Measurements from ENCODE around the gene ZFAND3.

The ZFAND3 gene

DNA sequence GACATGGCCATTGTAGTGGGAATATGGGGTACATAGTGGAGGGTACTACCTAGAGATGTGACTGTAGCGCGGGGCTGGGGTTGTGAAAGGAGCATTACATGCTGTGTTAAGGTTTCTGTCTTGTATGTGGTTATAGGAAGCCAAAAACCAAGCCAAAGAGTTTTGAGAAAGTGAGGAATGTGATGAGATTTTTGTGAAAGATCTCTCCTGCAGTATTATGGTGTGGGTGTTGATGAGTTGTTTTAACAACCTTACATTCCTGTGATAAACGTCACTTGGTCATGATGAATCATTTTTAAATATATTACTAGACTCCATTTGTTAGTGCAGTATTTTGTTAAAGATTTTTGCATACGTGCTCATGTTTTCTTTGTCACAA is 48.9 kb downstream of the ZFAND3 start:
- no peak for DNase-seq (ENCODE audit: low read depth)
- TF ChIP-seq, protein P1, sequence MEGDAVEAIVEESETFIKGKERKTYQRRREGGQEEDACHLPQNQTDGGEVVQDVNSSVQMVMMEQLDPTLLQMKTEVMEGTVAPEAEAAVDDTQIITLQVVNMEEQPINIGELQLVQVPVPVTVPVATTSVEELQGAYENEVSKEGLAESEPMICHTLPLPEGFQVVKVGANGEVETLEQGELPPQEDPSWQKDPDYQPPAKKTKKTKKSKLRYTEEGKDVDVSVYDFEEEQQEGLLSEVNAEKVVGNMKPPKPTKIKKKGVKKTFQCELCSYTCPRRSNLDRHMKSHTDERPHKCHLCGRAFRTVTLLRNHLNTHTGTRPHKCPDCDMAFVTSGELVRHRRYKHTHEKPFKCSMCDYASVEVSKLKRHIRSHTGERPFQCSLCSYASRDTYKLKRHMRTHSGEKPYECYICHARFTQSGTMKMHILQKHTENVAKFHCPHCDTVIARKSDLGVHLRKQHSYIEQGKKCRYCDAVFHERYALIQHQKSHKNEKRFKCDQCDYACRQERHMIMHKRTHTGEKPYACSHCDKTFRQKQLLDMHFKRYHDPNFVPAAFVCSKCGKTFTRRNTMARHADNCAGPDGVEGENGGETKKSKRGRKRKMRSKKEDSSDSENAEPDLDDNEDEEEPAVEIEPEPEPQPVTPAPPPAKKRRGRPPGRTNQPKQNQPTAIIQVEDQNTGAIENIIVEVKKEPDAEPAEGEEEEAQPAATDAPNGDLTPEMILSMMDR (conservative IDR thresholded peaks at IDR 0.05; ENCODE audit: low read depth, low read length): no peak
- H3K4me3 ChIP-seq (ENCODE audit: low read length): no peak overlapping the region

GRCh38 chr6:37871616-37872372 is 52.3 kb downstream of the ZFAND3 start:
- TF ChIP-seq, protein P1 (conservative IDR thresholded peaks at IDR 0.05; ENCODE audit: low read depth, low read length): no peak
- no peak overlapping the region for H3K4me3 ChIP-seq (ENCODE audit: low read length)
- DNase-seq (ENCODE audit: low read depth): no peak

DNA sequence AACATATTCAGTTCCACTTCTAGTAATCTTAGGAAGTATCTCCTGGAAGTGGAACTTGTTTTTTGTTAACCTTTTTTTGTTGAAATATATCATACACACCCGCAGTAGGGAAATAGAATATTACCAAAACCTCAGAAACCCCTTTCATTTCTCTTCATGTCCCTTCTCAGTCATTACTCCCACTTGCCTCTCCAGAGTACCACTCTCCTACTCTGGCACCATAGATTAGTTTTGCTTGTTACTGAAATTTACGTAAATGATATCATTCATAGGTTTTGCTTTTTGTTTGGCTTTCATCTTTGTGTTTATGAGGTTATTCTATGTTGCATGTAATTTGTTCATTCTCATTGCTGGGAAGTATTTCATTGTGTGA is 52.8 kb downstream of the ZFAND3 start:
- no peak overlapping the region for H3K4me3 ChIP-seq (ENCODE audit: low read length)
- DNase-seq (ENCODE audit: low read depth): no peak
- TF ChIP-seq, protein P1 (conservative IDR thresholded peaks at IDR 0.05; ENCODE audit: low read depth, low read length): no peak

DNA sequence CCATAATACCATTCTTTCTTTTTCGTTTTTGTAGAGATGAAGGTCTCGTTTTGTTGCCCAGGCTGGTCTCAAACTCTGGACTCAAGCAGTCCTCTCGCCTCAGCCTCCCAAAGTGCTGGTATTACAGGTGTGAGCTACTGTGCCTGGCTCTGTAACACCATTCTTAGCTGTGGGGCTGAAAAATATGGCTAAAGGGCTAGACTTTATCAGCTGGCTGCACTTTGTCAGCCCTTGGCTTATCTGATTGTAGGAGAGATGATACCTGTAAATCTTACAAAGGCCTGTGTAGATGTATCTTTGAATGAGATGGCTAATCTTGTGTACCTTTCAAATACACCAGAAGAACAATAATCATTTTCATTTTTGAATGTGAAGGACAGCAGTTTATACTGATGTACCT is 55.2 kb downstream of the ZFAND3 start:
- no peak for DNase-seq (ENCODE audit: low read depth)
- TF ChIP-seq, protein P1 (conservative IDR thresholded peaks at IDR 0.05; ENCODE audit: low read depth, low read length): no peak
- no peak overlapping the region for H3K4me3 ChIP-seq (ENCODE audit: low read length)

DNA sequence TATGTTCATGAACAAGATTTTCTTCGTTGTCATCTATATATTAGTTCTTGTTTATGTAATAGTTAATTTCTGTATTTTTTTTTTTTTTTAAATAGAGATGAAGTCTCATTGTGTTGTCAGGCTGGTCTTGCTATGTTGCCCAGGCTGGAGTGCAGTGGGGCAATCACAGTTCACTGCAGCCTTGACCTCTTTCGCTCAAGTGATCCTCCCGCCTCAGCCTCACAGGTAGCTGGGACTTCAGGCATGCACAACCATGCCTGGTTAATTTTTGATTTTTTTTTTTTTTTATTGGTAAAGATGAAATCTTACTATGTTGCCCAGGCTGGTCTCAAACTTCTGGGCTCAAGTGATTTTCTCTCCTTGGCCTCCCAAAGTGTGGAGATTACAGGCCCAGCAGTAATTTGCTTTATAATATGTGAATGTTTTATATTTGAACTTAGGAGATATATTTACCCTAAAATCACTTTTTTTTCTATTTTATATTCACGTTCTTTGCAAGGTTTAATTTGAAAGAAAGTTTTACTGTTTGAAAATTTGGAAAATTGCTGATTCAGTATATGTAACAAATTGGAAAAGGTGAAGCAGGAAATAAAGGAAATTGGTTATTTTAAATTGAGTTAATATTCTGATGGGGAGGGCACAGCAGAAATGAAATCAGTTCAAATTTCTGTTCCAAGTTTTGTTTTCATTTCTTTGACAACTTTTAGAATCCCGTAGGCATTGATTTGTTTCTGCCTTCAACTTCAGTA is 56.2 kb downstream of the ZFAND3 start:
- DNase-seq (ENCODE audit: low read depth): no peak
- TF ChIP-seq, protein P1 (conservative IDR thresholded peaks at IDR 0.05; ENCODE audit: low read depth, low read length): no peak
- no peak overlapping the region for H3K4me3 ChIP-seq (ENCODE audit: low read length)

- TF ChIP-seq, protein P1 (conservative IDR thresholded peaks at IDR 0.05; ENCODE audit: low read depth, low read length): no peak
- no peak overlapping the region for H3K4me3 ChIP-seq (ENCODE audit: low read length)
- no peak for DNase-seq (ENCODE audit: low read depth)
Measured at GRCh38 chr6:37876843-37877242, 57.3 kb downstream of the ZFAND3 start.

All from retinal pigment epithelial cell (primary cell).